OCI-LY1 (cell line): Measurements from ENCODE around the gene STYXL1.

Source experiments
- H2AFZ ChIP-seq: fragments of 200-600 bp; sonication (generic), shearing (Covaris generic); 2 replicates; pipeline ENCODE4 v1.6.0; 2014; ENCODE audit warnings: antibody characterized with exemption, mild to moderate bottlenecking, low read length
- H3F3A ChIP-seq: fragments of 200-600 bp; sonication (generic), shearing (Covaris generic); 2 replicates; pipeline ENCODE4 v1.6.0; 2014; ENCODE audit warnings: mild to moderate bottlenecking, antibody characterized with exemption, low read length, moderate library complexity; ENCODE audit not compliant: insufficient read depth
- H3K27ac ChIP-seq: fragments of 200-600 bp; sonication (generic); 2 replicates; pipeline ENCODE4 v1.5.1; 2014; ENCODE audit warnings: low read length, mixed run types, mild to moderate bottlenecking, low read depth; ENCODE audit not compliant: poor library complexity, severe bottlenecking
- H3K27me3 ChIP-seq: fragments of 200-600 bp; sonication (generic); 2 replicates; pipeline ENCODE4 v1.6.0; 2014; ENCODE audit warnings: antibody characterized with exemption, mild to moderate bottlenecking, low read length, moderate library complexity; ENCODE audit not compliant: insufficient read depth
- H3K36me3 ChIP-seq: fragments of 200-600 bp; sonication (generic); 2 replicates; pipeline ENCODE4 v1.6.1; 2014; ENCODE audit warnings: mild to moderate bottlenecking, antibody characterized with exemption, low read length, moderate library complexity, mixed read lengths; ENCODE audit not compliant: insufficient read depth
- H3K4me1 ChIP-seq: fragments of 200-600 bp; sonication (generic); 2 replicates; pipeline ENCODE4 v1.5.1; 2014; ENCODE audit warnings: mild to moderate bottlenecking, low read length, moderate library complexity; ENCODE audit not compliant: insufficient read depth, severe bottlenecking
- H3K4me2 ChIP-seq: fragments of 200-600 bp; sonication (generic), shearing (Covaris generic); 2 replicates; pipeline ENCODE4 v1.6.1; 2014; ENCODE audit warnings: low read length
- H3K4me3 ChIP-seq: fragments of 200-600 bp; sonication (generic); 2 replicates; pipeline ENCODE4 v1.5.1; 2014; ENCODE audit warnings: low read length, low read depth, mild to moderate bottlenecking, mixed read lengths; ENCODE audit not compliant: poor library complexity, severe bottlenecking
- H3K79me2 ChIP-seq: fragments of 200-600 bp; shearing (Covaris generic); 2 replicates; pipeline ENCODE4 v1.6.1; 2016; ENCODE audit warnings: mixed run types, low read length, mixed read lengths; ENCODE audit not compliant: insufficient read depth
- H3K9ac ChIP-seq: fragments of 200-600 bp; sonication (generic), shearing (Covaris generic); 2 replicates; pipeline ENCODE4 v1.6.1; 2014; ENCODE audit warnings: mild to moderate bottlenecking, low read length, mixed read lengths
- H3K9me2 ChIP-seq: fragments of 200-600 bp; sonication (generic), shearing (Covaris generic); 2 replicates; pipeline ENCODE4 v1.6.1; 2014; ENCODE audit warnings: low read depth, mild to moderate bottlenecking, low read length, mixed read lengths
- H3K9me3 ChIP-seq: fragments of 200-600 bp; shearing (Covaris generic); 2 replicates; pipeline ENCODE4 v1.6.1; 2014; ENCODE audit warnings: low read length, mixed read lengths
- H4K20me1 ChIP-seq: fragments of 200-600 bp; sonication (generic), shearing (Covaris generic); 2 replicates; pipeline ENCODE4 v1.6.0; 2016; ENCODE audit warnings: mild to moderate bottlenecking, low read length; ENCODE audit not compliant: insufficient read depth
- CTCF ChIP-seq: fragments of 200-600 bp; sonication (generic), shearing (Covaris generic); IDR thresholded peaks from 2 replicates; pipeline ENCODE4 v1.5.1; 2017; ENCODE audit warnings: mild to moderate bottlenecking, antibody characterized with exemption, low read length, moderate library complexity, mixed read lengths
- EZH2 ChIP-seq: fragments of 200-600 bp; sonication (generic), shearing (Covaris generic); IDR thresholded peaks from 2 replicates; pipeline ENCODE4 v1.8.0; 2017; ENCODE audit warnings: borderline replicate concordance, mixed run types, mild to moderate bottlenecking, antibody characterized with exemption, low read length, moderate library complexity, mixed read lengths

STYXL1 gene

GRCh38 chr7:76002139-76002538 is 45.7 kb downstream of the STYXL1 start:
- H3K9me3 ChIP-seq, result no peaks in the 10 kb centered on the region
- no peak overlapping the region for H3K9ac ChIP-seq
- H4K20me1 ChIP-seq, result no peaks in the 10 kb centered on the region
- H3K9me2 ChIP-seq, result no peaks in the 10 kb centered on the region
- no peak overlapping the region for H3K27ac ChIP-seq
- H3K36me3 ChIP-seq, result peaks cover 45% of the 10 kb centered on the region
- peaks cover 4% of the 10 kb centered on the region for H3K4me1 ChIP-seq
- H3K79me2 ChIP-seq, result no peaks in the 10 kb centered on the region
- no peaks in the 10 kb centered on the region for H3F3A ChIP-seq
- no peak for TF ChIP-seq EZH2
- no peak for TF ChIP-seq CTCF
- H3K4me3 ChIP-seq, result no peak overlapping the region
- H3K4me2 ChIP-seq, result no peak overlapping the region
- no peaks in the 10 kb centered on the region for H3K27me3 ChIP-seq
- H2AFZ ChIP-seq, result no peak overlapping the region

- H3K4me1 ChIP-seq, result peaks cover 6% of the 10 kb centered on the region
- TF ChIP-seq EZH2 (no peak), CTCF (no peak)
- no peak overlapping the region for H3K4me2 ChIP-seq
- no peak overlapping the region for H2AFZ ChIP-seq
- no peaks in the 10 kb centered on the region for H3K79me2 ChIP-seq
- no peaks in the 10 kb centered on the region for H4K20me1 ChIP-seq
- H3K9me3 ChIP-seq, result no peaks in the 10 kb centered on the region
- no peak overlapping the region for H3K27ac ChIP-seq
- peaks cover 41% of the 10 kb centered on the region for H3K36me3 ChIP-seq
- no peaks in the 10 kb centered on the region for H3K9me2 ChIP-seq
- H3K4me3 ChIP-seq, result no peak overlapping the region
- no peaks in the 10 kb centered on the region for H3K27me3 ChIP-seq
- no peaks in the 10 kb centered on the region for H3F3A ChIP-seq
- no peak overlapping the region for H3K9ac ChIP-seq
Observed at GRCh38 chr7:76000566-76000965, 47.2 kb downstream of the STYXL1 start.

- H3K4me1 ChIP-seq, result peaks cover 15% of the 10 kb centered on the region
- H2AFZ ChIP-seq, result no peak overlapping the region
- H3K4me3 ChIP-seq, result no peak overlapping the region
- H4K20me1 ChIP-seq, result no peaks in the 10 kb centered on the region
- H3K4me2 ChIP-seq, result no peak overlapping the region
- H3K9me3 ChIP-seq, result no peaks in the 10 kb centered on the region
- no peaks in the 10 kb centered on the region for H3K9me2 ChIP-seq
- no peaks in the 10 kb centered on the region for H3K27me3 ChIP-seq
- H3K27ac ChIP-seq, result no peak overlapping the region
- no peaks in the 10 kb centered on the region for H3K79me2 ChIP-seq
- peaks cover 26% of the 10 kb centered on the region for H3K36me3 ChIP-seq
- H3F3A ChIP-seq, result no peaks in the 10 kb centered on the region
- no peak for TF ChIP-seq EZH2
- no peak overlapping the region for H3K9ac ChIP-seq
Observed at GRCh38 chr7:75998038-75998437, 49.8 kb downstream of the STYXL1 start.

GRCh38 chr7:75996476-75996875 is 51.3 kb downstream of the STYXL1 start:
- peaks cover 15% of the 10 kb centered on the region for H3K4me1 ChIP-seq
- H3K9ac ChIP-seq, result no peak overlapping the region
- H3K4me3 ChIP-seq, result no peak overlapping the region
- H3F3A ChIP-seq, result no peaks in the 10 kb centered on the region
- H3K36me3 ChIP-seq, result peaks cover 23% of the 10 kb centered on the region
- no peak overlapping the region for H3K4me2 ChIP-seq
- no peaks in the 10 kb centered on the region for H4K20me1 ChIP-seq
- TF ChIP-seq CTCF (no peak), EZH2 (no peak)
- H2AFZ ChIP-seq, result no peak overlapping the region
- H3K27ac ChIP-seq, result no peak overlapping the region
- no peaks in the 10 kb centered on the region for H3K9me3 ChIP-seq
- no peaks in the 10 kb centered on the region for H3K79me2 ChIP-seq
- H3K27me3 ChIP-seq, result no peaks in the 10 kb centered on the region
- H3K9me2 ChIP-seq, result no peaks in the 10 kb centered on the region
